BLaER1 treated with 17β-estradiol and CSF1 and Interleukin-3, amounts not matched to agents 10 nM and 100 nM (cell line): ENCODE data around the gene AJAP1.

Source experiments
- H3K27ac ChIP-seq, 11 experiments: shearing (Covaris generic); formaldehyde crosslinking; 2 replicates each; pipeline ENCODE4 v1.8.1; 2022
- H3K27me3 ChIP-seq, 11 experiments: shearing (Covaris generic); formaldehyde crosslinking; 2 replicates each; pipeline ENCODE4 v1.8.1; 2022
- H3K36me3 ChIP-seq, 11 experiments: shearing (Covaris generic); formaldehyde crosslinking; 2 replicates each; pipeline ENCODE4 v1.8.1; 2022
- H3K4me1 ChIP-seq, 10 experiments: shearing (Covaris generic); formaldehyde crosslinking; 2 replicates each; pipeline ENCODE4 v1.8.1; 2022
- H3K4me2 ChIP-seq, 11 experiments: shearing (Covaris generic); formaldehyde crosslinking; 2 replicates each; pipeline ENCODE4 v1.8.1; 2022
- H3K4me3 ChIP-seq, 10 experiments: shearing (Covaris generic); formaldehyde crosslinking; 2 replicates each; pipeline ENCODE4 v1.8.1; 2022
- H3K9ac ChIP-seq, 11 experiments: shearing (Covaris generic); formaldehyde crosslinking; 2 replicates each; pipeline ENCODE4 v1.8.1; 2022
- H3K9me3 ChIP-seq, 11 experiments: shearing (Covaris generic); formaldehyde crosslinking; replicated peaks in 1 of 11; 2 replicates each; pipeline ENCODE4 v1.8.1; 2022
- H4K20me1 ChIP-seq, 11 experiments: shearing (Covaris generic); formaldehyde crosslinking; 2 replicates each; pipeline ENCODE4 v1.8.1; 2022
- Cebpa-rat ChIP-seq, 11 experiments: shearing (Covaris generic); IDR thresholded peaks; 2 replicates each; pipeline ENCODE4 v1.8.1; 2022

AJAP1 gene

DNA sequence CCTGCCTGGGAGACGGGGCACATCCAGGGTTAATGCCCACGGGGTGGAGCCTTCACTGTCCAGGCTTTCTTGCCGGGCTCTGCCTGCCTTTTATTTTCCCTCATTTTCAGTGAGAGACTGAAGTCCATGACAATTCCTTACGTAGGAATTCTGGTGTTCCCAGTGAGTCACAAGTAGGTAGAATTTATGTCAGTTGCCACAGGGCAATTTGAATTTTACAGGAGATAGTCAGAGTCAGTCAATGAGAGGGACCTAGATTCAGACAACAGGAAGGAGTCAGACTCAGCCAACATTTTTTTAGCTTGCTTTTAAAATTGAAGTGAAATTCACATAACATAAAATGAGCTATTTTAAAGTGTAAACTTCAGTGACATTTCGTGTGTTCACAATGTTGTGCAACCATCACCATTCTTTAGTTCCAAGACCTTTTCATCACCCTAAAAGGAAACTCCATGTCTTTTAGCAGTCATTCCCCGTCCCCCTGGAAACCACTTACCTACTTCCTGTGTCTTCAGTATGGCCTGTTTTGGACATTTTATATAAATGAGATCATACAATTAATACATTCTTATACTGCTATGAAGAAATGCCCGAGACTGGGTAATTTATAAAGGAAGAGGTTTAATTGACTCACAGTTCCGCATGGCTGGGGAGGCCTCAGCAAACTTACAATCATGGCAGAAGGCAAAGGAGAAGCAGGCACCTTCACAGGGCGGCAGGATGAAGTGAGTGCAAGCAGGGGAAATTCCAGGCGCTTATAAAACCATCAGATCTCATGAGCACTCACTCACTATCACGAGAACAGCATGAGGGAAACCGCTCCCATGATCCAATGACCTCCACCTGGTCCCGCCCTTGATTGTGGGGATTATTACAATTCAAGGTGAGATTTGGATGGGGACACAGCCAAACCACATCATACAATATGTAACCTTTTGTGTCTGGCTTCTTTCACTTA, 14.6 kb downstream of the AJAP1 start:
- no peak for TF ChIP-seq Cebpa-rat (IDR thresholded peaks at IDR 0.05)
- peaks cover 0 to 18% (median 5%) of the 10 kb centered on the region in 11 experiments; a peak in 9 of 22 replicates for H3K27me3 ChIP-seq
- H4K20me1 ChIP-seq = peaks cover 0 to 6% (median 0%) of the 10 kb centered on the region in 11 experiments; a peak in 2 of 22 replicates

DNA sequence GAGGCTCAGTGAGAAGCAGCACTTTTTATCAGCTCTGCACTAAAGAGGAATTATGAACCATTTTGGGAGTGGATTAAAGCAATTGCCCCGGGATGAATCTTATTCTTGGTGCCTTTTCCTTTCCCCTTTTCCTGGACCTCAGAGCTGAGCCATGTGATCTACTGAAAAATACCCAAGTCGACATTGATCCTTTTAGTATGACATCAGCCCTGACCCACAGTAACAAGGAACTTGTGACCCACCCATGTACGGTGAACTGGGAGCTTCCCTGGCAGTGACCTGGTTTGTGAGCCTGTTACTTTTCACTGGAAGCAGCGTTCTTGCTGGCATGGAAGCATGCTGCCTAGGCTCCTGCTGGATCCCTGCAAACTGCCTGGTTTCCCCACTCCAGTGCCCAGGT, 15.9 kb downstream of the AJAP1 start:
- Histone ChIP-seq H3K4me2 (no peak overlapping the region), H3K36me3 (no peaks in the 10 kb centered on the region), H4K20me1 (no peaks in the 10 kb centered on the region), H3K4me3 (no peak overlapping the region), H3K27ac (no peak overlapping the region), H3K9ac (no peak overlapping the region), H3K4me1 (peaks cover 3 to 15% (median 8%) of the 10 kb centered on the region in 10 experiments), H3K9me3 (peaks cover 14 to 24% (median 19%) of the 10 kb centered on the region in 11 experiments; a peak in 21 of 22 replicates), H3K27me3 (peaks cover 4 to 16% (median 13%) of the 10 kb centered on the region in 11 experiments)
- no peak for TF ChIP-seq Cebpa-rat (IDR thresholded peaks at IDR 0.05)

More for the DNA sequence above, 14.6 kb downstream of the AJAP1 start:
- Histone ChIP-seq H3K4me1 (peaks cover 13 to 26% (median 17%) of the 10 kb centered on the region in 10 experiments), H3K36me3 (no peaks in the 10 kb centered on the region), H3K4me3 (no peak overlapping the region), H3K9ac (no peak overlapping the region), H3K9me3 (peaks cover 14 to 24% (median 19%) of the 10 kb centered on the region in 11 experiments; a peak in 21 of 22 replicates), H3K4me2 (peak overlapping the region in 3 of 11 experiments; percentile 8 to 22 (median 12); a peak in 3 of 22 replicates), H3K27ac (no peak overlapping the region)

DNA sequence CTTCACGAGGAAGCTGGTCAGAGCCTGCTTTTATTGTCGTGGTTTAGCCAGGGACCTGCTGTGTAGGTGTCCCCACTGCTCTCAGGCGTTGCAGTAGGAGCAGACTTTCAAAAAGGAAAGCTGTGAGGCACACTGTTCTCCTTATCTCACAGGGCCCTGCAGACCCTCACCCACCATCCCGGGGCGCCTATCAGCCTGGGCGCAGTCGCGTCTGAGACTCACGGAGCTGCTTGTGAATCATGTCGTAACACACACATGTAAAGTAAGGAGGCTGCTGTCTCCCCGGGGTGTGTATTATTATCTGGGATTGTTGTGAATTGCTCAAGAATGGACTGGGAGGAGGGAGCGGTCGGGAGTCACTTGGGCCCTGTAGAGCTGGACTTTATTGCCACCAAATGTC, 17.4 kb downstream of the AJAP1 start:
- H3K4me2 ChIP-seq = no peak overlapping the region
- TF ChIP-seq Cebpa-rat (IDR thresholded peaks at IDR 0.05) = no peak
- H3K4me3 ChIP-seq = no peak overlapping the region

DNA sequence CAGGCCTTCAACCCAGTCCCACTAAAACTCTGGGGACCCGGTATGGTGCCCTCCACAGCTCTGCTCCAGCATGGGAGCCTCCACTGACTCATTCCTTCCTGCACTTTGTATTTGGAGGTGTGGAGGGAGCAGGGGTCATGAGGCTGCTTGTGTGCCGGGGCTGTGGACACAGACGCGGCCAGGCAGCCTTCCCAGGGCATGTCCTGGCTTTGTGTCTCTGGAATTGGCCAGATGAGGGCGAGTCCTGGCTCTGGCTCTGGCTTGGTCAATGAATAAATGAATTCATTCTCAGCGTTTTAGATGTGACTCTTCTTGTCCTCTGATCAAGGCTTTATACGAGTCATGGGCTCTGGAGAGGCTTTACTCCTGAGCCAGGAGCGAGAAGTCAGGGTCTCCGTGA, 19.1 kb downstream of the AJAP1 start:
- peaks cover 24 to 42% (median 35%) of the 10 kb centered on the region in 11 experiments for H3K27me3 ChIP-seq
- no peak overlapping the region for H3K4me3 ChIP-seq
- H4K20me1 ChIP-seq = no peaks in the 10 kb centered on the region; a peak in 1 of 22 replicates
- no peak for TF ChIP-seq Cebpa-rat (IDR thresholded peaks at IDR 0.05)
- peaks cover 8 to 13% (median 10%) of the 10 kb centered on the region in 11 experiments; a peak in 16 of 22 replicates for H3K9me3 ChIP-seq
- no peaks in the 10 kb centered on the region for H3K36me3 ChIP-seq
- H3K4me1 ChIP-seq = peaks cover 0 to 16% (median 4%) of the 10 kb centered on the region in 10 experiments; a peak in 9 of 20 replicates
- no peak overlapping the region for H3K27ac ChIP-seq
- no peak overlapping the region for H3K9ac ChIP-seq
- H3K4me2 ChIP-seq = no peak overlapping the region

More for the DNA sequence above, 17.4 kb downstream of the AJAP1 start:
- Histone ChIP-seq H3K27ac (no peak overlapping the region), H3K9me3 (peaks cover 4 to 9% (median 8%) of the 10 kb centered on the region in 11 experiments; a peak in 21 of 22 replicates), H3K9ac (no peak overlapping the region), H3K4me1 (peaks cover 0 to 16% (median 4%) of the 10 kb centered on the region in 10 experiments; a peak in 9 of 20 replicates), H4K20me1 (no peaks in the 10 kb centered on the region; a peak in 1 of 22 replicates), H3K36me3 (no peaks in the 10 kb centered on the region), H3K27me3 (peaks cover 16 to 31% (median 26%) of the 10 kb centered on the region in 11 experiments)

DNA sequence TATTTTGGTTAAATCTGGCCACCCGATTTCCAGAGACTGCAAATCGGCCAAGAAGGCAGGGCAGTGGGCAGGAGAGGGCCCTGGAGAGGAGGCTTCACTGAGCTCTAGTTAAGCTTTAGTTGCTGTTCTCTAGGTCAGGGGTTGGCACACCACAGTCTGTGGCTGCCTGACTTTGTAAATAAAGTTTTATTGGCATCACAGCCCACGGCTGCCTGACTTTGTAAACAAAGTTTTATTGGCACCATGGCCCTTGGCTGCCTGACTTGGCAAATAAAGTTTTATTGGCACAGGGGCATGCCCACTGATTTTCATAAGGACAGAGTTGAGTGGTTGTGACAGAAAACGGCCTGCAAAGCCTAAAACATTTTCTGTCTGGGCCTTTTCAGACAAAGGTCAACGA, 19.7 kb downstream of the AJAP1 start:
- Histone ChIP-seq H3K27ac (no peak overlapping the region; a peak in 1 of 22 replicates), H3K4me3 (no peak overlapping the region), H3K9me3 (peaks cover 10 to 19% (median 14%) of the 10 kb centered on the region in 11 experiments; a peak in 16 of 22 replicates), H3K4me2 (peak overlapping the region in 3 of 11 experiments; percentile 20 to 41 (median 36); a peak in 2 of 22 replicates), H3K9ac (no peak overlapping the region; a peak in 1 of 22 replicates), H3K36me3 (no peaks in the 10 kb centered on the region; a peak in 1 of 22 replicates), H3K27me3 (peaks cover 24 to 43% (median 35%) of the 10 kb centered on the region in 11 experiments), H4K20me1 (no peaks in the 10 kb centered on the region; a peak in 1 of 22 replicates), H3K4me1 (peaks cover 0 to 16% (median 0%) of the 10 kb centered on the region in 10 experiments; a peak in 6 of 20 replicates)
- TF ChIP-seq Cebpa-rat (IDR thresholded peaks at IDR 0.05) = no peak

DNA sequence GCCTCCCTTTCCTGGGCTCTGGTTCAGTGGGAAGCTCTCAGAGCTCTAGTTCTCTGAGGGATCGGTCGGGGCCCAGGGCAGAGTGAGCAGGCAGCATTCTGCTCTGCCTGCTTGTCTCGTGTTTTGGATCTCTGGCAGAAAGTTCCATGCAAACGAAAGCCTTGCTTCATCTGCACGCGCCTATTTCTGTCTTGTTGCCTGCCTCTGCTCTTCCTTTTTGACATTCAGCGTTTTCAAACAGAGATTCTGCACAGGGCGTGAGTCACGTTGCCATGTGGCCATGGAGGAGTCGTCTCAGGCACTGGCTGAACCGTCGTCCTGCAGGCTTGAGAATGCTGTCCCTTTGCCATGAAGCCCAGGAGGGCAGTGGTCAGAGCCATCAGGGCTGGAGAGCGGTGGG, 20.3 kb downstream of the AJAP1 start:
- Histone ChIP-seq H3K9ac (no peak overlapping the region; a peak in 1 of 22 replicates), H4K20me1 (no peaks in the 10 kb centered on the region; a peak in 1 of 22 replicates), H3K27ac (no peak overlapping the region; a peak in 1 of 22 replicates), H3K36me3 (no peaks in the 10 kb centered on the region; a peak in 1 of 22 replicates), H3K27me3 (peaks cover 24 to 43% (median 35%) of the 10 kb centered on the region in 11 experiments), H3K4me3 (no peak overlapping the region), H3K4me2 (peak overlapping the region in 4 of 11 experiments; percentile 5 to 41 (median 28); a peak in 5 of 22 replicates), H3K4me1 (peaks cover 0 to 16% (median 0%) of the 10 kb centered on the region in 10 experiments; a peak in 5 of 20 replicates), H3K9me3 (peaks cover 10 to 25% (median 15%) of the 10 kb centered on the region in 11 experiments; a peak in 17 of 22 replicates)
- TF ChIP-seq Cebpa-rat (IDR thresholded peaks at IDR 0.05) = no peak

DNA sequence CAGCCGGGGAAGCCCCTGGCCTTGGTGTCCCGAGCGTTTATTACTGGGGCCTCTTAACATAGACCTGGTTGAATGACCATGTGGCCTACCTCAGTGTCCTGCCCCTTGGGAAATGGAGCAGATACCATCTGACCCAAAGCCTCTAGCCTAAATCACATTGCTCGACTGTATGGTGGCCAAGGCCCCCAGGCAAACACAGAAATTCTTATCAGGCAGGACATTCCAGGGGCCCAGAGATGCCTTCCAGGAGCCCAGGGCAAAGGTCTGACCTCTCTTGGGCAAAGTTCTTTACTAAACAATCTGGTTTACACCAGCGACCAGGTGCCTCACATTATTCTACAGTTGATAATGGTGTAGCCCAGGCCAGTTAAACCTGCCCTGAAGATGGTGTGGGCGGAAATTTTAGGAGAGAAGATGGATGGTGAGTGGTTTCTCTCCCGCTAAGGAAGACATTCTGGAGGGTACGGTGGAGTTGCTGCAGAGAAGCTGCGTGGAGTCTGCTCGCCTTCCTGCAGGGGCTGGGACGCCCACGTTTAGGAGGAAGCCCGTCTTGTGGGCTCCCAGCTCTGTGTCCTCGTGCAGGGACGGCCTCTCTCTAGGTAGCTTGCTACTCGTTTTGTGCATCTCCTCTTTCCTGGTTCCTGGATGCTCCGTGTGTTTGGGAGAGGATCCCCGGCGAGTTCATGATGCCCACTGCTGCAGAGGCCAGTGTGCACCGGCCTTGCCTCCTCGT, 21.2 kb downstream of the AJAP1 start:
- no peaks in the 10 kb centered on the region; a peak in 1 of 22 replicates for H4K20me1 ChIP-seq
- H3K4me2 ChIP-seq = 0 out of 22 replicates have a peak overlapping the region, but pooled peaks of 1 of the 11 experiments have one; percentile 27
- peaks cover 24 to 43% (median 35%) of the 10 kb centered on the region in 11 experiments for H3K27me3 ChIP-seq
- peaks cover 0 to 16% (median 0%) of the 10 kb centered on the region in 10 experiments; a peak in 5 of 20 replicates for H3K4me1 ChIP-seq
- no peak overlapping the region for H3K9ac ChIP-seq
- peaks cover 14 to 32% (median 23%) of the 10 kb centered on the region in 11 experiments; a peak in 19 of 22 replicates for H3K9me3 ChIP-seq
- no peaks in the 10 kb centered on the region; a peak in 1 of 22 replicates for H3K36me3 ChIP-seq
- no peak overlapping the region for H3K4me3 ChIP-seq
- H3K27ac ChIP-seq = no peak overlapping the region
- no peak for TF ChIP-seq Cebpa-rat (IDR thresholded peaks at IDR 0.05)

DNA sequence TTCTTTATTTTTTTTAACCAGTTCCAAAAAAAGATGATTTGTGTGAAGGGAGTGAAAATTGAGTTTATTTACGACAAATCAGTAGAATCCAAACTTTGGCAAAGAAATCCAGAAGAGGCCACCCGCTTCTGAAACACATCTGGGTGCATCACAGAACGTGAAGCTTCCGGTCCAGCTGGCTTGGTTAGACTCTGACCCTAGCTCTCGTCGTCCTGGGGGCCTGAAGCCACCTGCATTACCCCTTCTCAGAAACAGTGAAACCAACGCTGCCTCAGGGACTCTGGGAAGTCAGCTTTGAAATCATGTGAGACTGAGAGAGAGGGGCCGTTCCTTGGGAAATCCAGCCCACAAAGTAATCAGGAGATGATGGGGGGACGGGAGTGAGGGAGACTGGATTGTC, 21.8 kb downstream of the AJAP1 start:
- H3K9me3 ChIP-seq = peaks cover 14 to 32% (median 23%) of the 10 kb centered on the region in 11 experiments; a peak in 19 of 22 replicates
- no peak overlapping the region for H3K9ac ChIP-seq
- peaks cover 0 to 16% (median 0%) of the 10 kb centered on the region in 10 experiments; a peak in 5 of 20 replicates for H3K4me1 ChIP-seq
- H3K27me3 ChIP-seq = peaks cover 24 to 43% (median 35%) of the 10 kb centered on the region in 11 experiments
- no peak for TF ChIP-seq Cebpa-rat (IDR thresholded peaks at IDR 0.05)
- H4K20me1 ChIP-seq = no peaks in the 10 kb centered on the region; a peak in 1 of 22 replicates
- no peak overlapping the region for H3K4me3 ChIP-seq
- no peak overlapping the region for H3K27ac ChIP-seq
- no peaks in the 10 kb centered on the region; a peak in 1 of 22 replicates for H3K36me3 ChIP-seq
- no peak overlapping the region for H3K4me2 ChIP-seq
